ENCODE data around the gene NELFA. TPM values are rescaled to one million over a fixed set of nuclear protein-coding genes. Genes with fewer than 3 reads are reported as not detected.

NELFA gene
- total and polyA plus RNA-seq, 2 of the 4 experiments (the other 2 are of a cell fraction): 4.3 to 21.9 TPM

GRCh38 chr4:1997712-1998111 is 11.1 kb downstream of the NELFA start:
- Histone ChIP-seq H3K18ac (ENCODE audit: low read depth, low read length) (no peak overlapping the region), H2BK15ac (ENCODE audit: low read depth, low read length) (no peak overlapping the region), H2AFZ (replicated peaks; ENCODE audit: low read length, poor library complexity) (no peak overlapping the region), H3K4me3 (ENCODE audit: insufficient read depth, low read depth, low read length) (no peak overlapping the region), H3K56ac (ENCODE audit: extremely low read depth, insufficient read depth, low read length) (no peak overlapping the region), H4K20me1 (ENCODE audit: insufficient read depth, low read length) (peaks cover 24% of the 10 kb centered on the region; the same call in 1 of the 2 replicates), H4K8ac (ENCODE audit: low read depth in 2 of 2, low read length in 2 of 2) (no peak overlapping the region), H3K4me2 (ENCODE audit: low read depth, low read length) (no peak overlapping the region), H2BK20ac (ENCODE audit: low read depth, low read length) (no peak overlapping the region), H3K4ac (ENCODE audit: low read depth, low read length) (no peak overlapping the region), H2BK120ac (ENCODE audit: low read depth, low read length) (no peak overlapping the region), H4K91ac (ENCODE audit: insufficient read depth, low read depth, low read length) (no peak overlapping the region), H3K14ac (replicated peaks; ENCODE audit: low read depth, low read length) (no peak overlapping the region), H3K23ac (ENCODE audit: low read depth, low read length) (no peak overlapping the region), H2AK9ac (replicated peaks; ENCODE audit: low read depth, low read length, poor library complexity) (no peak overlapping the region), H3K36me3 (ENCODE audit: control insufficient read depth, insufficient read depth, low read length) (no peaks in the 10 kb centered on the region; the same call in none of the 2 replicates), H2BK5ac (ENCODE audit: low read depth, low read length, poor library complexity, severe bottlenecking) (no peak overlapping the region), H2AK5ac (ENCODE audit: low read depth, low read length) (no peak overlapping the region), H3K9me3 (ENCODE audit: control insufficient read depth, insufficient read depth, low read length) (peaks cover 5% of the 10 kb centered on the region), H3K9ac (ENCODE audit: low read depth, low read length) (no peak overlapping the region), H3K27ac (ENCODE audit: insufficient read depth, low read length) (no peak overlapping the region), H3K9me1 (ENCODE audit: insufficient read depth, low read length) (peaks cover 5% of the 10 kb centered on the region), H3K4me1 (ENCODE audit: control insufficient read depth, insufficient read depth, low read length) (no peaks in the 10 kb centered on the region), H3K27me3 (ENCODE audit: control insufficient read depth, insufficient read depth, low read length) (no peaks in the 10 kb centered on the region), H4K5ac (ENCODE audit: low read depth, low read length) (no peak overlapping the region), H3K79me1 (ENCODE audit: low read depth in 1 of 2, low read length in 2 of 2) (peaks cover 35 to 45% of the 10 kb centered on the region in 2 experiments)
- DNase-seq (no peak), ATAC-seq (ENCODE audit: low read depth) (no peak)
- POLR2A ChIA-PET (ENCODE audit: unreplicated experiment): no interaction called here
- TF ChIP-seq, protein P1, sequence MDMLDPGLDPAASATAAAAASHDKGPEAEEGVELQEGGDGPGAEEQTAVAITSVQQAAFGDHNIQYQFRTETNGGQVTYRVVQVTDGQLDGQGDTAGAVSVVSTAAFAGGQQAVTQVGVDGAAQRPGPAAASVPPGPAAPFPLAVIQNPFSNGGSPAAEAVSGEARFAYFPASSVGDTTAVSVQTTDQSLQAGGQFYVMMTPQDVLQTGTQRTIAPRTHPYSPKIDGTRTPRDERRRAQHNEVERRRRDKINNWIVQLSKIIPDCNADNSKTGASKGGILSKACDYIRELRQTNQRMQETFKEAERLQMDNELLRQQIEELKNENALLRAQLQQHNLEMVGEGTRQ (IDR thresholded peaks at IDR 0.05; ENCODE audit: low read depth, low read length): no peak
- TF ChIP-seq MXI1 (IDR thresholded peaks at IDR 0.05; ENCODE audit: borderline replicate concordance, low read depth, low read length) (no peak), FOS (IDR thresholded peaks at IDR 0.05; ENCODE audit: low read depth, low read length) (no peak), POLR2A (IDR thresholded peaks at IDR 0.05; ENCODE audit: low read depth, low read length) (no peak), NFE2L2 (IDR thresholded peaks at IDR 0.05; ENCODE audit: low read depth, low read length) (no peak), SMC3 (IDR thresholded peaks at IDR 0.05; ENCODE audit: low read depth, low read length) (no peak), MAFK (IDR thresholded peaks at IDR 0.05; ENCODE audit: low read depth, low read length) (no peak), RAD21 (IDR thresholded peaks at IDR 0.05; ENCODE audit: low read length) (no peak)
- TF ChIP-seq, protein P2, sequence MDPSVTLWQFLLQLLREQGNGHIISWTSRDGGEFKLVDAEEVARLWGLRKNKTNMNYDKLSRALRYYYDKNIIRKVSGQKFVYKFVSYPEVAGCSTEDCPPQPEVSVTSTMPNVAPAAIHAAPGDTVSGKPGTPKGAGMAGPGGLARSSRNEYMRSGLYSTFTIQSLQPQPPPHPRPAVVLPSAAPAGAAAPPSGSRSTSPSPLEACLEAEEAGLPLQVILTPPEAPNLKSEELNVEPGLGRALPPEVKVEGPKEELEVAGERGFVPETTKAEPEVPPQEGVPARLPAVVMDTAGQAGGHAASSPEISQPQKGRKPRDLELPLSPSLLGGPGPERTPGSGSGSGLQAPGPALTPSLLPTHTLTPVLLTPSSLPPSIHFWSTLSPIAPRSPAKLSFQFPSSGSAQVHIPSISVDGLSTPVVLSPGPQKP (IDR thresholded peaks at IDR 0.05; ENCODE audit: borderline replicate concordance, low read depth, low read length): no peak
- CTCF ChIA-PET: no interaction called here
- dilution Hi-C loops (cut with HindIII; ENCODE audit: low sequenced_read_pairs, unreplicated experiment): no loop called here
- 100% methylated on average over 1 of the region's 4 CpGs; no CpG with 5 or more reads in 1 of the 2 experiments for WGBS, 2 experiments (ENCODE audit: extremely low coverage in 2 of 2, insufficient read length in 1 of 2)
- BruUV-seq (replicated peaks): no TSS peak
- in situ Hi-C loops (cut with MboI; ENCODE audit: low sequenced_read_pairs): no loop called here
- intact Hi-C loops (cut with micrococcal nuclease): no loop called here
